Thoracic aorta (tissue), 2 donors: ENCODE results near the gene COG7. TPM values are rescaled to one million over a fixed set of nuclear protein-coding genes. Genes with fewer than 3 reads are reported as not detected.

Source experiments
- ATAC-seq: fragments of 150-250 bp; one replicate; pipeline ENCODE4 v1.8.0; 2017; ENCODE audit warnings: low read depth; ENCODE audit not compliant: insufficient number of reproducible peaks, low FRiP score
- DNase-seq: peaks from one replicate; pipeline ENCODE4 v3.0.0-alpha.2; 2020; ENCODE audit warnings: low spot score
- H3K27ac ChIP-seq, 2 donors: fragments of 200-600 bp; sonication (generic); 1 replicate in 1 of 2; 2 replicates in 1 of 2; pipeline ENCODE4 v1.5.1; 2016; ENCODE audit warnings: mild to moderate bottlenecking in 2 of 2, moderate library complexity in 2 of 2
- H3K27me3 ChIP-seq: fragments of 200-600 bp; sonication (generic); replicated peaks from 2 replicates; pipeline ENCODE4 v1.6.0; 2016; ENCODE audit warnings: mild to moderate bottlenecking; ENCODE audit not compliant: insufficient read depth
- H3K36me3 ChIP-seq: fragments of 200-600 bp; sonication (generic); one replicate; pipeline ENCODE4 v1.5.1; 2016
- H3K4me1 ChIP-seq, 2 donors: fragments of 200-600 bp; sonication (generic); 1 replicate in 1 of 2; 2 replicates in 1 of 2; pipeline versions ENCODE4 v1.5.1 to v1.6.0; 2016; ENCODE audit warnings: low read depth in 2 of 2, mild to moderate bottlenecking in 1 of 2; ENCODE audit not compliant: control insufficient read depth in 1 of 2
- H3K4me3 ChIP-seq: fragments of 200-600 bp; sonication (generic); 2 replicates; pipeline ENCODE4 v1.5.1; 2016; ENCODE audit warnings: mild to moderate bottlenecking
- H3K9me3 ChIP-seq: fragments of 200-600 bp; sonication (generic); 2 replicates; pipeline ENCODE4 v1.5.1; 2016
- CTCF ChIP-seq: fragments of 200-600 bp; sonication (generic); IDR thresholded peaks from one replicate; pipeline ENCODE4 v1.5.1; 2019; ENCODE audit warnings: antibody characterized with exemption
- total RNA-seq, 2 donors: library from RNA; depleted of rRNA; stranded (reverse); fragments of >200 nt; gene quantifications; one replicate each; pipeline versions ENCODE4 v1.1.0 to v1.2.3, GENCODE V29; 2016

The COG7 gene
- total RNA-seq, 2 donors from 2014 or later: 27.8 to 37.6 TPM

- TF ChIP-seq CTCF: no peak
- ATAC-seq: no peak
- H3K27me3 ChIP-seq: no peaks in the 10 kb centered on the region
- H3K36me3 ChIP-seq: no peaks in the 10 kb centered on the region
- no peak for DNase-seq
- H3K9me3 ChIP-seq: no peaks in the 10 kb centered on the region
- H3K4me3 ChIP-seq: no peak overlapping the region
- H3K27ac ChIP-seq: no peak overlapping the region
- H3K4me1 ChIP-seq: no peaks in the 10 kb centered on the region
Measured at GRCh38 chr16:23342083-23342640, 110.8 kb downstream of the COG7 start.

- Histone ChIP-seq H3K9me3 (no peaks in the 10 kb centered on the region), H3K27me3 (no peaks in the 10 kb centered on the region), H3K27ac (no peak overlapping the region), H3K4me3 (no peak overlapping the region), H3K36me3 (no peaks in the 10 kb centered on the region), H3K4me1 (no peaks in the 10 kb centered on the region)
- no peak for DNase-seq
- ATAC-seq: no peak
- TF ChIP-seq CTCF: no peak
Measured at GRCh38 chr16:23339787-23340186, 113.2 kb downstream of the COG7 start.

Other genes starting within 250 kb of the COG7 start
- gene SCNN1B, start 150.9 kb downstream of the COG7 start, total RNA-seq: 1 to 10 TPM in 1 of 2 donors, not detected in 1; 1.1 TPM
- 10 to 100 TPM; 61.7 to 61.9 TPM for gene GGA2, start 57.3 kb upstream of the COG7 start, total RNA-seq
- gene EARS2, start 104.2 kb upstream of the COG7 start, total RNA-seq: 10 to 100 TPM; 26.3 to 29.8 TPM
- gene UBFD1, start 104.5 kb upstream of the COG7 start, total RNA-seq: 10 to 100 TPM; 56.0 to 84.9 TPM
- 10 to 100 TPM; 48.7 to 63.1 TPM for gene NDUFAB1, start 143.1 kb upstream of the COG7 start, total RNA-seq
- 10 to 100 TPM in 1 of 2 donors, 1 to 10 TPM in 1; 5.1 to 14.2 TPM for gene PALB2, start 188.1 kb upstream of the COG7 start, total RNA-seq
- 10 to 100 TPM; 23.5 to 38.3 TPM for gene DCTN5, start 188.3 kb upstream of the COG7 start, total RNA-seq
- gene PLK1, start 225.7 kb upstream of the COG7 start, total RNA-seq: 1 to 10 TPM; 1.2 to 7.2 TPM